ENCODE measurements around the gene NES.
"Not testable (repeated sequence)": the region's sequence is repeated elsewhere in the genome, so short reads cannot be mapped to it uniquely, and the experiment has no call there.

The NES gene

DNA sequence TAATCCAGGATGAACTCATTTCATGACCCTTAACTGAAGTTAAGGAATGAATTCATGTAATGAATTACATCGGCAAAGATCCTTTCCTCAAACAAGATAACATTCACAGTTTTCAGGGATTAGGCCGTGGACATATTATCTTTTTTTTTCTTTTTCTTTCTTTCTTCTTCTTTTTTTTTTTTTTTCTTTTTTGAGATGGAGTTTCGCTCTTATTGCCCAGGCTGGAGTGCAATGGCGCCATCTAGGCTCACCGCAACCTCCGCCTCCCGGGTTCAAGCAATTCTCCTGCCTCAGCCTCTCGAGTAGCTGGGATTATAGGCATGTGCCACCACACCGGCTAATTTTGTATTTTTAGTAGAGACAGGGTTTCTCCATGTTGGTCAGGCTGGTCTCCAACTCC lies 46.1 kb downstream of the NES start:
- H3K4me1 Mint-ChIP-seq (ENCODE audit: low read depth); H3K27ac Mint-ChIP-seq; H3K36me3 Mint-ChIP-seq (ENCODE audit: low read depth); H3K4me3 Mint-ChIP-seq; H3K9me3 Mint-ChIP-seq; intact Hi-C loops (cut with micrococcal nuclease): not testable (repeated sequence)
- peaks cover 75% of the 10 kb centered on the region for H3K27me3 Mint-ChIP-seq

DNA sequence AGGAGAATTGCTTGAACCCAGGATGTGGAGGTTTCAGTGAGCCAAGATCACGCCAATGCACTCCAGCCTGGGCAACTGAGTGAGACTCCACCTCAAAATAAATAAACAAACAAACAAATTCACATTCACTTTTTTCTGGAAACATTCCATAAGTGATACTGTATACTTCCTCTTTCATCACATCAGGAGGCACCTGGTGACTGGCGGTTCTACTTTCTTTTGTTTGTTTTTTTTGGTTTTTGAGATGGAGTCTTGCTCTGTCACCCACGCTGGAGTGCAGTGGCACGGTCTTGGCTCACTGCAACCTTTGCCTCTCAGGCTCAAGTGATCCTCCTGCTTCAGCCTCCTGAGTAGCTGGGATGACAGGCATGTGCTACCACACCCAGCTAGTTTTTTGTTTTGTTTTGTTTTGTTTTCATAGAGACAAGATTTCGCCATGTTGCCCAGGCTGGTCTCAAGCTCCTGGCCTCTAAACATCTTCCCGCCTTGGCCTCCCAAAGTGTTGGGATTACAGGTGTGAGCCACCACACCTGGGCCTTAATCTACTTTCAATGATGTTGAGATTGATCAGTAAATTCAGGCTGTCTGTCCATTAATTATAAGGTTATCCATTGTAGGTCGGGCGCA lies 47.3 kb downstream of the NES start:
- Mint-ChIP-seq H3K27ac (no peak overlapping the region), H3K4me3 (no peak overlapping the region), H3K9me3 (no peaks in the 10 kb centered on the region), H3K4me1 (ENCODE audit: low read depth) (peaks cover 7% of the 10 kb centered on the region), H3K27me3 (peaks cover 80% of the 10 kb centered on the region), H3K36me3 (ENCODE audit: low read depth) (no peaks in the 10 kb centered on the region)
- intact Hi-C loops (cut with micrococcal nuclease): no loop called here

DNA sequence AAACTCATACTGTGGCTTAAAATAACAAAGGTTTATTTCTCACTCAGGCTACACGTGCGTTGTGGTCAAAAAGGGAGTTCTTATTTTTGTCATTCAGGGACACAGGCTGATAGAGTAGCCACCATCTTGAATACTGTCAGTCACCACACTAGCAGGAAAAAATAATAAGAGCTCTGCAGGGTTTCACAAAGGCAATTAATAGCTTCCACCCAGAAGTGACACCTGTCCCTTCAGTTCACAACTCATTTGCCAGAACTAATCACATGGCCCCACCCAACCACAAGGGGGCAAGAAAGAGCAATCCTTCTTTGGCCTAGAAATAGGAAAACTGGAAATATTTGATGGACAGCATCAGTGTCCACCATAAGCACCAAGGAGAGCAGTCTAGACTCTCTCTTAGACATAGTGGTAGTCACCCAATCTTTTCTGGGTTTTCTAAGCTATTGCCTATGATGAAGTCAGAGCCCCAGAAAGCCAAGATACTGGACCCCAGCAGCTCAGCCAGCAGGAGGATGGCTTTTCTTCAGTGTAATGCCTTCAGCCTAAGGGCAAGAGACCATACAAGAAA lies 49.8 kb downstream of the NES start:
- Mint-ChIP-seq H3K36me3 (ENCODE audit: low read depth) (no peaks in the 10 kb centered on the region), H3K4me3 (no peak overlapping the region), H3K9me3 (no peaks in the 10 kb centered on the region), H3K27ac (no peak overlapping the region), H3K27me3 (peaks cover 90% of the 10 kb centered on the region), H3K4me1 (ENCODE audit: low read depth) (peaks cover 15% of the 10 kb centered on the region)
- intact Hi-C loops (cut with micrococcal nuclease): loop anchor here (1.0 kb wide), 1 partner anchor 30 kb away; no protein-coding TSS in a partner anchor

DNA sequence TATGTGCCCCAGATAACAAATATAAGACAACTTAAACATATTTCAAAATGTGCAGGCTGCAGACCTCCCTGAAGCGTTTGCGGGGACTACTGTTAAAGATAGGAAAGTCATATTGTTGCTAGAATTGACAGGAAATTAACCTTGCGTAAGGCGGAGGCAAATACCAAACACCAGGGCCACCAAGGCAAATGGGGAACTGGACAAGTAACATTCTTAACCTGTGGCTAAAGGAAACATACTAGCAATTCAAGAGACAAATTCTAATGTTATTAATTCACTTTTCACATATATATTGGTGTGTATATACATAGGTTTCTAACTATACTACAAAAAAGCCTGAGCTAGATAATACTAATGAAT lies 51.1 kb downstream of the NES start:
- Mint-ChIP-seq H3K4me3 (no peak overlapping the region), H3K4me1 (ENCODE audit: low read depth) (peaks cover 15% of the 10 kb centered on the region), H3K36me3 (ENCODE audit: low read depth) (no peaks in the 10 kb centered on the region), H3K27me3 (peaks cover 88% of the 10 kb centered on the region), H3K27ac (no peak overlapping the region), H3K9me3 (no peaks in the 10 kb centered on the region)
- intact Hi-C loops (cut with micrococcal nuclease): loop anchor here (1.0 kb wide), 1 partner anchor 52 kb away; no protein-coding TSS in a partner anchor

DNA sequence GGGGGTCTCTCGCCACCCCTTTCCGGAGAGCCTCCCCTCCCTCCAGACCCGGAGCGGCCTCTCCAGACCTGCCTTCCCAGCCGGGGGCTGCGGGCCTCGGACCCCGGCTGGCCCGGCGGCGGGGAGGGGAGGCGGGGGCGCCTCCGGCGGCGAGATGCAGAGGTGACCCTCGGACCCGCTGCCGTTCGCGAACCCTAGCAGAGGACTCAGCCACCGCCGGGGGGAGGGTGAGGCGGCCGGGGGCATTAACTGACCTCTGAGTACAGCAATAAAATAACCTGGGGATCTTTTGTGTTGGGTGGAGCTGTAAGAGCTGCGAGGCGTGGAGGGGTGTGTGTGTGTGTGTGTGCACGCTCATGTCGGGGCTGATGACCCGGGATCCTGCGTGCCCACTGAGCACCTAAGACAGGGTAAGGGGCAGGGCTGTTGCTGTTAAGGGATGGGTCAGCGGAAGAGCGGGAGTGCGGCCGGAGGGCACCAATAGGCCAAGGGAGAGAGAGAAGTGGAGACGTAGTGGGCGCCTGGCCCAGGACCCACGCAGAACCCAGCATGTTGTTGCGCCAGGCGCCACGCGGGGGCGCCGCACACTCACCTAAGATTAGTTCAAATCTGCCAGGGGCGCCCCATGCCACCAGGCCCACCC lies 51.6 kb downstream of the NES start:
- intact Hi-C loops (cut with micrococcal nuclease): loop anchor here (1.0 kb wide), 1 partner anchor 53 kb away; no protein-coding TSS in a partner anchor
- Mint-ChIP-seq H3K27me3 (peaks cover 88% of the 10 kb centered on the region), H3K36me3 (ENCODE audit: low read depth) (no peaks in the 10 kb centered on the region), H3K27ac (no peak overlapping the region), H3K4me3 (peak overlapping the region; percentile 24), H3K4me1 (ENCODE audit: low read depth) (peaks cover 15% of the 10 kb centered on the region), H3K9me3 (no peaks in the 10 kb centered on the region)

DNA sequence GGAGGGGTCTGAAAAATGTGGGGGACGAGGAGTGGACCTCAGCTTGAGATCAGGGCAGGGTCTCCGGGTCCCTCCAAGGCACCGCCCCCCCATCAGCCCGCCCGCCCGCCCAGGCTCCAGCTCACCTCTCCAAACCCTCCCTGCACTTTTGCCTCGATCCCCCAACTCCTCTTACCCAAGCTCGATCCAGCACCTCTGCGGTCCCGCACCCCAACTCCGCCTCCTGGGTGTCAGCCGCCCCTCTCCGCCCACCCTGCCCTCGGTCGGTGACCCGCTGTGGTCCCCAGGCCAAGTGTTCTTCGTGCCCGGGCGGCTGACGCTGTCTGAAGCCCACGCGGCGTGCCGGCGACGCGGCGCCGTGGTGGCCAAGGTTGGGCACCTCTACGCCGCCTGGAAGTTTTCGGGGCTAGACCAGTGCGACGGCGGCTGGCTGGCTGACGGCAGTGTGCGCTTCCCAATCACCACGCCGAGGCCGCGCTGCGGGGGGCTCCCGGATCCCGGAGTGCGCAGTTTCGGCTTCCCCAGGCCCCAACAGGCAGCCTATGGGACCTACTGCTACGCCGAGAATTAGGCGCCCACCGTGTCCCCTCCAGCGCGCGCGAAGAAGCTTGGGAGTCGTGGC lies 52.3 kb downstream of the NES start:
- peaks cover 15% of the 10 kb centered on the region for H3K4me1 Mint-ChIP-seq (ENCODE audit: low read depth)
- intact Hi-C loops (cut with micrococcal nuclease): no loop called here
- H3K4me3 Mint-ChIP-seq: peak overlapping the region; percentile 62
- peaks cover 89% of the 10 kb centered on the region for H3K27me3 Mint-ChIP-seq
- no peaks in the 10 kb centered on the region for H3K36me3 Mint-ChIP-seq (ENCODE audit: low read depth)
- no peaks in the 10 kb centered on the region for H3K9me3 Mint-ChIP-seq
- no peak overlapping the region for H3K27ac Mint-ChIP-seq

DNA sequence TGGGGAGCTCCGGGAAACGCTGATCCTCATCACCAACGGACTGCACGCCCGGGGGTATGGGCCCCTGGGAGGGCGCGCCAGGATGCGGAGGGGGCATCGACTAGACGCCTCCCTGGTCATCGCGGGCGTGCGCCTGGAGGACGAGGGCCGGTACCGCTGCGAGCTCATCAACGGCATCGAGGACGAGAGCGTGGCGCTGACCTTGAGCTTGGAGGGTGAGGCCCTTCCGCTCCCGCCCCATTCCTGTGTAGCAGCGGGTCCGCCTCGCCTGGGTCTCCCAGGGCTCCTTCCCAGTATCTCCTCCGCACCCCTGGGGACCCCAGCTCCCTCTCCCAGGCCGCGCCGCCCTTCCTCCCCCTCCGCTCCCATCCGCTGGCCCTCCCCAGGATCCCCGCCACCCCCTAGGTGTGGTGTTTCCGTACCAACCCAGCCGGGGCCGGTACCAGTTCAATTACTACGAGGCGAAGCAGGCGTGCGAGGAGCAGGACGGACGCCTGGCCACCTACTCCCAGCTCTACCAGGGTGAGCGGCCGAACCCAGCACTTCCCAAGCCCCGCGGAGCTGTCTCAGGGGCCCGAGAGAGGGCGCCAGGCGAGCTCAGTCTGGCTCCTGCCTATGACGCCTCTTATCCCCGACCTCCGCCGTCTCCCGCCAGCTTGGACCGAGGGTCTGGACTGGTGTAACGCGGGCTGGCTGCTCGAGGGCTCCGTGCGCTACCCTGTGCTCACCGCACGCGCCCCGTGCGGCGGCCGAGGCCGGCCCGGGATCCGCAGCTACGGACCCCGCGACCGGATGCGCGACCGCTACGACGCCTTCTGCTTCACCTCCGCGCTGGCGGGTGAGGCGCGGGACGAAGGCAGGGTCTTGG lies 53.0 kb downstream of the NES start:
- H3K4me3 Mint-ChIP-seq: peak overlapping the region; percentile 62
- no peak overlapping the region for H3K27ac Mint-ChIP-seq
- H3K4me1 Mint-ChIP-seq (ENCODE audit: low read depth): peaks cover 15% of the 10 kb centered on the region
- H3K9me3 Mint-ChIP-seq: no peaks in the 10 kb centered on the region
- H3K27me3 Mint-ChIP-seq: peaks cover 89% of the 10 kb centered on the region
- no peaks in the 10 kb centered on the region for H3K36me3 Mint-ChIP-seq (ENCODE audit: low read depth)
- intact Hi-C loops (cut with micrococcal nuclease): no loop called here

DNA sequence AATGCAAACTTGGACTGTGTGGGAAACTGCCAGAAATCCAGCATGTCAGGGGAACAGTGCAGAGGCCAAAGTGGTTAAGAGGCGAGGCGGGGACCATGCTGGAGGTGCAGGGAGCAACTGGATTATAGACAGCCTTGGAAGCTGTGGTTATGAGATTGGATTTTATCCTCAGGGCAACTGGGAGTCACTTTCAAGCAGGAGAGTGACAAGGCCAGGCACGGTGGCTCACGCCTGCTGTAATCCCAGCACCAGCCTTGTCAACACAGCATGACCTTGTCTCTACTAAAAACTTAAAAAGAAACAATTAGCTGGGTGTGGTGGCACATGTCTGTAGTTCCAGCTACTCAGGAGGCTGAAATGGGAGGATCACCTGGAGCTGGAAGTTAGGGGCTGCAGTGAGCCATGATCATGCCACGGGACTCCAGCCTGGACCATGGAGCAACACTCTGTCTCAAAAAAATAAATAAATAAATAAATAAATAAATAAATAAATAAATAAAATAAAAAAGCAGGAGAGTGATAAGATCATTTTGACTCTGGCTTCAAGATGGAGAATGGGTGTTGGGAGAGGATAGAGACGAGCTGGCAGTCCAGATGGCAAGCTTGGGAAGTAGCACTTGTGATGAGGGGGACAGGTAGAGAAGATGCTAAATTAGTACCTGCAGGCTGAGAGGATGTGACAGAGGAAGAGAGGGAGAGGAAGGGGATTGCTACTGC lies 54.5 kb downstream of the NES start:
- H3K27me3 Mint-ChIP-seq: peaks cover 87% of the 10 kb centered on the region
- H3K36me3 Mint-ChIP-seq (ENCODE audit: low read depth): no peaks in the 10 kb centered on the region
- peaks cover 15% of the 10 kb centered on the region for H3K4me1 Mint-ChIP-seq (ENCODE audit: low read depth)
- H3K4me3 Mint-ChIP-seq: no peak overlapping the region
- no peak overlapping the region for H3K27ac Mint-ChIP-seq
- intact Hi-C loops (cut with micrococcal nuclease): no loop called here
- no peaks in the 10 kb centered on the region for H3K9me3 Mint-ChIP-seq

DNA sequence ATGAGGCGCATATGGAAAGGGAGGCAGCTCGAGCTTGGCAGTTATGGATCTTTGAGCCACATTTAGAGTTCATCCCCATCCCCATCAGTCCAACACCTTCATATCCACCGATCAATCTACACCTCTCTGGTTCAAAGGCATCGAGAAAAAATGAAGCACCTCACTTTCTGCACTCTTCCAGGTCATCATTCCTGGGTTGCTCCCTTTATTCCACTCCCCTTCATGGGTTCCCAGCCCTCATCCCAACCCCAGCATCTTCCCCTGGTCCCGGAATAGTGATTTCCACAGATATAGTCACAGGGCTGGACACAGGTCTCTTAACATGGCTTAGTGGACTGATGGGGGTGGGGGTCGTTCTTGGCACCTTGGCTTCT lies 57.6 kb downstream of the NES start:
- Mint-ChIP-seq H3K4me1 (ENCODE audit: low read depth) (peaks cover 14% of the 10 kb centered on the region), H3K27me3 (peaks cover 88% of the 10 kb centered on the region), H3K4me3 (no peak overlapping the region), H3K36me3 (ENCODE audit: low read depth) (no peaks in the 10 kb centered on the region), H3K9me3 (no peaks in the 10 kb centered on the region), H3K27ac (no peak overlapping the region)
- intact Hi-C loops (cut with micrococcal nuclease): no loop called here

DNA sequence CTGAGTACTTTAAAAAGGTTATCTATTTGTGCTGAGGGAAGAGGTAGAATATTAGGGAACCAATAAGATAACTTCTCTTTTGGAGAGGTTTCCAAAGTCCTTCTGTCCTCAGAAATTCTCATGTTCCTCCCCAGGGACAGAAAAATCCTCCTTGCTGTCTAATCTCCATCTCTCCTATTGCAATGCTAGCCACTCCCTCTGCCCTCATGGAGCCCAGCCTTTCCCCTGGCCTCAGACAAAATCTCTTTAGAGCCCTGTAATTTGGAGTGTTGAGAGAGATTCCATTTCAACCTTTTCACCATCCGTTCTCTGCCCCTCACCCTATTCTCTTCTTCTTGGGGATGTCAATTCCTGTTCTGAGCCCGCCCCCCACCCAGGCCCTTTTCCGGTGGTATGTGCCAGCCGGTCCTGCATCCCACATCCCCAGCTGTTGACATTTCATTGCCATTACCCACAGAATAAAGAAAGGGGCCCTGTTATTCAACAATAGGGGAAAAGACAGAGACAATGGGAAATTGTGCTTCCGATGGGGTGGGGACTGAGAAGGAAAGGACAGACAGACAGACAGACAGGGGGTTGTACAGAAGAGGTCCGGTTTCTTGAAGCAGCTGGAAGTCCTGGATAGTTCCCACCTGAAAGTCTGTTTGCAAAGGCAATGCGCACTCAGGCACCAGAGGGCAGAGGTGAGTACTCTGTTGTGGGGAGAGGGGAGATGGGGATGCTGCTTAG lies 58.2 kb downstream of the NES start, which contains the start of gene HAPLN2:
HAPLN2 (plus strand) TSS at position 563 of the 729 bp plus-strand sequence. CDS start 4,076 bp downstream, outside the sequence.
- H3K27ac Mint-ChIP-seq: no peak within 1 kb of the TSS
- no peaks in the 10 kb centered on the region for H3K9me3 Mint-ChIP-seq
- H3K36me3 Mint-ChIP-seq (ENCODE audit: low read depth): no peaks in the 10 kb centered on the region
- H3K4me3 Mint-ChIP-seq: no peak within 1 kb of the TSS
- peaks cover 8% of the 10 kb centered on the region for H3K4me1 Mint-ChIP-seq (ENCODE audit: low read depth)
- H3K27me3 Mint-ChIP-seq: peaks cover 88% of the 10 kb centered on the region
- intact Hi-C loops (cut with micrococcal nuclease): no loop called here

Measured in dendritic cell treated with granulocyte-macrophage colony-stimulating factor and Interleukin-4, amounts not matched to agents 40 ng/mL and 50 ng/mL, for 4 days (primary cell).